Panc1 (cell line): ENCODE results near the gene ROMO1. TPM values are rescaled to one million over a fixed set of nuclear protein-coding genes. Genes with fewer than 3 reads are reported as not detected.

ENCODE experiments used
- ATAC-seq: fragments of 200-7000 bp; cut with Tn5 transposase; 2 replicates; pipeline ENCODE4 v1.9.1; 2020; ENCODE audit warnings: mild to moderate bottlenecking, moderate library complexity
- BruUV-seq: library from RNA; stranded (reverse); fragments of 400-500 nt; replicated peaks from 2 replicates; lab custom pipeline; 2021; lab: Mats Ljungman, UMichigan
- CTCF ChIA-PET: fragments of 300-600 bp; sonication (Branson Sonifier 250); formaldehyde crosslinking; loops from one replicate; lab custom pipeline; 2022; ENCODE audit warnings: antibody characterized with exemption; lab: Charles Lee
- POLR2A ChIA-PET: fragments of 300-600 bp; sonication (Branson Sonifier 250); formaldehyde crosslinking; loops from one replicate; lab custom pipeline; 2022; ENCODE audit warnings: antibody characterized with exemption; lab: Charles Lee
- DNase-seq: peaks from one replicate; pipeline ENCODE4 v3.0.0-alpha.2; 2010; ENCODE audit warnings: low read depth, low spot score
- H3K27ac ChIP-seq: 2 replicates; pipeline ENCODE4 v1.5.1; 2011; ENCODE audit warnings: mild to moderate bottlenecking, low read length, inconsistent platforms
- H3K27me3 ChIP-seq: fragments of 200-500 bp; sonication (Bioruptor generic); 2 replicates; pipeline ENCODE4 v1.6.0; 2014; ENCODE audit warnings: low read length, inconsistent platforms; ENCODE audit not compliant: control insufficient read depth, insufficient read depth
- H3K36me3 ChIP-seq: fragments of 200-500 bp; sonication (Bioruptor generic); 2 replicates; pipeline ENCODE4 v1.5.1; 2014; ENCODE audit warnings: inconsistent platforms, mild to moderate bottlenecking, low read length, moderate library complexity; ENCODE audit not compliant: control insufficient read depth, insufficient read depth
- H3K4me1 ChIP-seq: 2 replicates; pipeline ENCODE4 v1.5.1; 2011; ENCODE audit warnings: inconsistent platforms, mild to moderate bottlenecking, low read length, moderate library complexity; ENCODE audit not compliant: control insufficient read depth, insufficient read depth
- H3K4me3 ChIP-seq, 2 experiments: 2 replicates each; pipeline ENCODE4 v1.5.1; 2011 to 2012; ENCODE audit warnings: low read depth in 2 of 2, low read length in 2 of 2, mild to moderate bottlenecking in 2 of 2, inconsistent platforms in 1 of 2, moderate library complexity in 1 of 2
- H3K9me3 ChIP-seq: fragments of 200-500 bp; sonication (Bioruptor generic); 2 replicates; pipeline ENCODE4 v1.5.1; 2014; ENCODE audit warnings: low read depth, mild to moderate bottlenecking, inconsistent platforms, low read length, moderate library complexity; ENCODE audit not compliant: control insufficient read depth, insufficient read depth
- CTCF ChIP-seq: fragments of 450-650 bp; IDR thresholded peaks from 2 replicates; pipeline ENCODE4 v1.5.1; 2017; ENCODE audit warnings: mild to moderate bottlenecking
- POLR2AphosphoS5 ChIP-seq: IDR thresholded peaks from 2 replicates; pipeline ENCODE4 v1.6.1; 2012; ENCODE audit warnings: mild to moderate bottlenecking, low read depth, low read length, moderate library complexity
- REST ChIP-seq, 2 experiments: IDR thresholded peaks; 2 replicates each; pipeline ENCODE4 v1.6.1; 2011 to 2012; ENCODE audit warnings: low read depth in 2 of 2, control low read depth in 1 of 2, low read length in 1 of 2, mild to moderate bottlenecking in 1 of 2, moderate library complexity in 1 of 2; ENCODE audit not compliant: insufficient read depth in 1 of 2
- SIN3A ChIP-seq: IDR thresholded peaks from 2 replicates; pipeline ENCODE4 v1.6.1; 2012; ENCODE audit warnings: low read depth, mild to moderate bottlenecking, low read length, moderate library complexity, borderline replicate concordance; ENCODE audit not compliant: insufficient read depth
- TCF7L2 ChIP-seq: IDR thresholded peaks from 2 replicates; pipeline ENCODE4 v1.6.1; 2011; ENCODE audit warnings: mild to moderate bottlenecking, low read depth, low read length, inconsistent platforms
- in situ Hi-C: cut with HindIII; loops from 2 replicates; pipeline ENCODE4 v1.10.0; 2016; ENCODE audit warnings: low sequenced_read_pairs, low pct_unique_long_range_greater_than_20kb
- intact Hi-C: fragments of 100-400 bp; cut with micrococcal nuclease; formaldehyde crosslinking; loops from one replicate; pipeline ENCODE4 v1.10.0; 2022; ENCODE audit not compliant: unreplicated experiment
- total RNA-seq: library from RNA; stranded (reverse); gene quantifications from one replicate; pipeline ENCODE4 v1.2.1, GENCODE V29; 2021; ENCODE audit not compliant: unreplicated experiment

The ROMO1 gene
- total RNA-seq, 1 experiment from 2014 or later, result 319 TPM

DNA sequence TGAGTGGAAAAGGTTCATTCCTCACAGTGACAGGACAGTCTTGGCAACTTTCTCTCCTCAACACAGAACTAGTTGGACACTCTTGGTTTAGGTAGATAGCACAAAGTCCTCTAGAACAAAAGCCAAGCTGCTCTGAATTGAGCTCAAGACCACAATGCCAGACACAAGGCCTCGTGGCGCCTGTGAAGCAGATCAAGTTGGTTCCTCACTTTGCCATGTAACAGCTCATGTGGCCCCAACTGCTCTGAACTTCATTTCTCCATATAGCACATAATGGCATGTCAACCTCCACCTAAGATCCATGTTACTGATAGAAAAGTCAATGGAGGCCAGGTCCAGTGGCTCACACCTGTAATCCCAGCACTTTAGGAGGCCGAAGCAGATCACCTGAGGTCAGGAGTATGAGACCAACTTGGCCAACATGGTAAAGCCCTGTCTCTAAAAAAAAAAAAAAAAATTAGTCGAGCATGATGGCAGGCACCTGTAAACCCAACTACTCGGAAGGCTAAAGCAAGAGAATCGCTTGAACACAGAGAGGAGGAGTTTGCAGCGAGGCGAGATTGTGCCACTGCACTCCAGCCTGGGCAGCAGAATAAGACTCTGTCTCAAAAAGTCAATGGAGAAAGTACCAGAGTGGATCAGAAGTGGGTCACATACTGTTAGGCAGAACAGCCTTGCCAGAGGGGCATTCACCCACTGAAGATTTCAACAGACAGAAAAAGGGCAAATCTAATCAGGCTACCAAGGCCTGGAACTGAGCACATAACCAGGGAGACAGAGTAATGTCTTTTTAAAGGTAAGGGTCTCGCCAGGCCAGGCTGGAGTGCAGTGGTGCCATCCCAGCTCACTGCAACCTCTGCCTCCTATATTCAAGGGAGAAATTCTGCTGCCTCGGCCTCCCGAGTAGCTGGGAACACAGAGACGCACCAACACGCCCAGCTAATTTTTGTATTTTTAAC, 21.2 kb downstream of the ROMO1 start:
- ATAC-seq, result no peak
- Histone ChIP-seq H3K4me1 (no peaks in the 10 kb centered on the region), H3K27me3 (no peaks in the 10 kb centered on the region), H3K9me3 (no peaks in the 10 kb centered on the region), H3K4me3 (no peak overlapping the region), H3K27ac (no peak overlapping the region), H3K36me3 (peaks cover 43% of the 10 kb centered on the region)
- TF ChIP-seq CTCF (no peak), SIN3A (no peak), TCF7L2 (no peak), POLR2AphosphoS5 (no peak), REST (IDR thresholded peaks at IDR 0.05; ENCODE audit: insufficient read depth in 1 of 2, low read depth in 2 of 2, low read length in 1 of 2) (no peak)
- intact Hi-C loops (no loop called here), in situ Hi-C loops (no loop called here)
- CTCF ChIA-PET, result no interaction called here
- no TSS peak for BruUV-seq
- POLR2A ChIA-PET, result no interaction called here
- DNase-seq, result no peak

- H3K36me3 ChIP-seq, result peaks cover 39% of the 10 kb centered on the region
- no peaks in the 10 kb centered on the region for H3K4me1 ChIP-seq
- no peak for ATAC-seq
- H3K9me3 ChIP-seq, result no peaks in the 10 kb centered on the region
- in situ Hi-C loops (no loop called here), intact Hi-C loops (no loop called here)
- ChIA-PET POLR2A (no interaction called here), CTCF (no interaction called here)
- DNase-seq, result no peak
- no peaks in the 10 kb centered on the region for H3K27me3 ChIP-seq
- TF ChIP-seq TCF7L2, result no peak
- TF ChIP-seq REST (IDR thresholded peaks at IDR 0.05; ENCODE audit: insufficient read depth in 1 of 2, low read depth in 2 of 2, low read length in 1 of 2), result no peak
- no peak for TF ChIP-seq CTCF
- TF ChIP-seq SIN3A, result no peak
- TF ChIP-seq POLR2AphosphoS5, result no peak
- H3K4me3 ChIP-seq, result no peak overlapping the region
- no peak overlapping the region for H3K27ac ChIP-seq
- TSS peak; percentile 36 for BruUV-seq
Observed at GRCh38 chr20:35721219-35721618, 22.0 kb downstream of the ROMO1 start.
